Central memory CD8-positive, alpha-beta T cell (primary cell): ENCODE results near the gene TMEM169.

Experiments
- ATAC-seq: fragments of 150-1000 bp; cut with Tn5 transposase; replicated peaks from 2 replicates; pipeline ENCODE4 v1.10.0; 2022; ENCODE audit warnings: mild to moderate bottlenecking, moderate FRiP score, moderate number of reproducible peaks; ENCODE audit not compliant: poor library complexity, severe bottlenecking; ENCODE audit errors: extremely low read depth
- DNase-seq, 2 donors: peaks; one replicate each; pipeline ENCODE4 v3.0.0; 2021; ENCODE audit warnings: low spot score in 2 of 2
- H3K27ac Mint-ChIP-seq: one replicate; pipeline ENCODE4 v1.8.0; 2022; ENCODE audit warnings: low read depth, mild to moderate bottlenecking, moderate library complexity, mixed read lengths
- H3K27me3 Mint-ChIP-seq: one replicate; pipeline ENCODE4 v1.8.0; 2022; ENCODE audit warnings: mixed read lengths
- H3K36me3 Mint-ChIP-seq: one replicate; pipeline ENCODE4 v1.8.0; 2022; ENCODE audit warnings: mild to moderate bottlenecking, moderate library complexity, mixed read lengths; ENCODE audit not compliant: insufficient read depth
- H3K4me1 Mint-ChIP-seq: one replicate; pipeline ENCODE4 v1.8.0; 2022; ENCODE audit warnings: mixed read lengths
- H3K4me3 Mint-ChIP-seq: one replicate; pipeline ENCODE4 v1.8.0; 2022; ENCODE audit warnings: mild to moderate bottlenecking, moderate library complexity, mixed read lengths
- H3K9me3 Mint-ChIP-seq: one replicate; pipeline ENCODE4 v1.8.0; 2022; ENCODE audit warnings: mixed read lengths

Gene TMEM169

GRCh38 chr2:216081487-216082116 lies at the start of gene TMEM169, which contains the start of gene PECR:
TSS of gene TMEM169 (plus strand) at chr2:216081919. CDS start at chr2:216095964, 14,045 bp downstream.
TSS of gene PECR (minus strand) at chr2:216081809. CDS start at chr2:216081741, 68 bp downstream.
- no peaks in the 10 kb centered on the region for H3K27me3 Mint-ChIP-seq
- ATAC-seq: peak; percentile 86
- peaks cover 53% of the 10 kb centered on the region for H3K4me1 Mint-ChIP-seq
- H3K27ac Mint-ChIP-seq: peak within 1 kb of the TSS; percentile 95
- peak within 1 kb of the TSS; percentile 95 for H3K4me3 Mint-ChIP-seq
- peaks cover 10% of the 10 kb centered on the region for H3K36me3 Mint-ChIP-seq
- no peaks in the 10 kb centered on the region for H3K9me3 Mint-ChIP-seq
- DNase-seq: peak; percentile 41 to 49

- Mint-ChIP-seq H3K4me3 (no peak overlapping the region), H3K27ac (no peak overlapping the region), H3K9me3 (no peaks in the 10 kb centered on the region), H3K27me3 (no peaks in the 10 kb centered on the region), H3K36me3 (peaks cover 3% of the 10 kb centered on the region), H3K4me1 (no peaks in the 10 kb centered on the region)
- DNase-seq: no peak
- ATAC-seq: no peak
Measured at GRCh38 chr2:216031960-216032689, 49.6 kb upstream of the TMEM169 start.

- no peak overlapping the region for H3K4me3 Mint-ChIP-seq
- no peaks in the 10 kb centered on the region for H3K4me1 Mint-ChIP-seq
Measured at GRCh38 chr2:216033403-216033802, 48.3 kb upstream of the TMEM169 start.

GRCh38 chr2:216034065-216034464 lies 47.7 kb upstream of the TMEM169 start:
- DNase-seq: peak; percentile 67 to 76
- Mint-ChIP-seq H3K27me3 (no peaks in the 10 kb centered on the region), H3K27ac (no peak overlapping the region), H3K36me3 (peaks cover 2% of the 10 kb centered on the region), H3K4me3 (no peak overlapping the region), H3K9me3 (no peaks in the 10 kb centered on the region), H3K4me1 (no peaks in the 10 kb centered on the region)
- ATAC-seq: no peak

More at GRCh38 chr2:216033403-216033802, 48.3 kb upstream of the TMEM169 start:
- Mint-ChIP-seq H3K9me3 (no peaks in the 10 kb centered on the region), H3K36me3 (no peaks in the 10 kb centered on the region), H3K27me3 (no peaks in the 10 kb centered on the region), H3K27ac (no peak overlapping the region)
- no peak for ATAC-seq
- no peak for DNase-seq

GRCh38 chr2:216039918-216040317 lies 41.8 kb upstream of the TMEM169 start:
- ATAC-seq: no peak
- Mint-ChIP-seq H3K4me3 (no peak overlapping the region), H3K9me3 (no peaks in the 10 kb centered on the region), H3K4me1 (no peaks in the 10 kb centered on the region), H3K27me3 (no peaks in the 10 kb centered on the region), H3K27ac (no peak overlapping the region), H3K36me3 (peaks cover 10% of the 10 kb centered on the region)
- no peak for DNase-seq

- Mint-ChIP-seq H3K9me3 (no peaks in the 10 kb centered on the region), H3K4me3 (no peak overlapping the region), H3K36me3 (peaks cover 15% of the 10 kb centered on the region), H3K4me1 (no peaks in the 10 kb centered on the region), H3K27ac (no peak overlapping the region), H3K27me3 (no peaks in the 10 kb centered on the region)
- no peak for ATAC-seq
- no peak for DNase-seq
Measured at GRCh38 chr2:216041438-216041837, 40.3 kb upstream of the TMEM169 start.

GRCh38 chr2:216043949-216044348 lies 37.8 kb upstream of the TMEM169 start:
- DNase-seq (no peak), ATAC-seq (no peak)
- Mint-ChIP-seq H3K4me1 (no peaks in the 10 kb centered on the region), H3K4me3 (no peak overlapping the region), H3K36me3 (peaks cover 23% of the 10 kb centered on the region), H3K27ac (no peak overlapping the region), H3K9me3 (no peaks in the 10 kb centered on the region), H3K27me3 (no peaks in the 10 kb centered on the region)

- Mint-ChIP-seq H3K4me3 (no peak overlapping the region), H3K27me3 (no peaks in the 10 kb centered on the region), H3K9me3 (no peaks in the 10 kb centered on the region), H3K36me3 (peaks cover 18% of the 10 kb centered on the region), H3K27ac (no peak overlapping the region), H3K4me1 (no peaks in the 10 kb centered on the region)
- DNase-seq (no peak), ATAC-seq (no peak)
Measured at GRCh38 chr2:216044883-216045486, 36.7 kb upstream of the TMEM169 start.

- no peaks in the 10 kb centered on the region for H3K27me3 Mint-ChIP-seq
- ATAC-seq (no peak), DNase-seq (no peak)
- no peak overlapping the region for H3K27ac Mint-ChIP-seq
- H3K9me3 Mint-ChIP-seq: no peaks in the 10 kb centered on the region
- no peak overlapping the region for H3K4me3 Mint-ChIP-seq
- H3K4me1 Mint-ChIP-seq: no peaks in the 10 kb centered on the region
- peaks cover 20% of the 10 kb centered on the region for H3K36me3 Mint-ChIP-seq
Measured at GRCh38 chr2:216047397-216047796, 34.3 kb upstream of the TMEM169 start.

- DNase-seq: no peak
- H3K36me3 Mint-ChIP-seq: peaks cover 19% of the 10 kb centered on the region
- no peaks in the 10 kb centered on the region for H3K27me3 Mint-ChIP-seq
- no peaks in the 10 kb centered on the region for H3K4me1 Mint-ChIP-seq
- no peak overlapping the region for H3K27ac Mint-ChIP-seq
- ATAC-seq: no peak
- no peaks in the 10 kb centered on the region for H3K9me3 Mint-ChIP-seq
- no peak overlapping the region for H3K4me3 Mint-ChIP-seq
Measured at GRCh38 chr2:216049452-216049851, 32.3 kb upstream of the TMEM169 start.

GRCh38 chr2:216051350-216051749 lies 30.4 kb upstream of the TMEM169 start:
- ATAC-seq (no peak), DNase-seq (no peak)
- H3K27me3 Mint-ChIP-seq: no peaks in the 10 kb centered on the region
- no peak overlapping the region for H3K27ac Mint-ChIP-seq
- no peak overlapping the region for H3K4me3 Mint-ChIP-seq
- peaks cover 9% of the 10 kb centered on the region for H3K4me1 Mint-ChIP-seq
- peaks cover 16% of the 10 kb centered on the region for H3K36me3 Mint-ChIP-seq
- no peaks in the 10 kb centered on the region for H3K9me3 Mint-ChIP-seq

GRCh38 chr2:216052420-216052819 lies 29.3 kb upstream of the TMEM169 start:
- H3K9me3 Mint-ChIP-seq: no peaks in the 10 kb centered on the region
- H3K36me3 Mint-ChIP-seq: peaks cover 12% of the 10 kb centered on the region
- no peak overlapping the region for H3K27ac Mint-ChIP-seq
- no peaks in the 10 kb centered on the region for H3K27me3 Mint-ChIP-seq
- H3K4me1 Mint-ChIP-seq: peaks cover 9% of the 10 kb centered on the region
- H3K4me3 Mint-ChIP-seq: no peak overlapping the region
- ATAC-seq (no peak), DNase-seq (no peak)

- Mint-ChIP-seq H3K4me1 (peaks cover 17% of the 10 kb centered on the region), H3K36me3 (peaks cover 8% of the 10 kb centered on the region), H3K9me3 (no peaks in the 10 kb centered on the region), H3K4me3 (no peak overlapping the region), H3K27ac (peak overlapping the region; percentile 93), H3K27me3 (no peaks in the 10 kb centered on the region)
- DNase-seq (no peak), ATAC-seq (no peak)
Measured at GRCh38 chr2:216055680-216056079, 26.0 kb upstream of the TMEM169 start.
